Measurements from ENCODE around the gene GTF3C5.
"Not testable (repeated sequence)": the region's sequence is repeated elsewhere in the genome, so short reads cannot be mapped to it uniquely, and the experiment has no call there.

The GTF3C5 gene

GRCh38 chr9:133030317-133031129 lies at the start of gene GTF3C5:
Gene GTF3C5, plus strand, starts transcription at chr9:133030997. Its CDS starts 15 bp downstream, at chr9:133031012.
- peak; percentile 85 for DNase-seq

- DNase-seq: no peak
Observed at GRCh38 chr9:132982458-132982857, 48.3 kb upstream of the GTF3C5 start.

GRCh38 chr9:132983491-132984201 lies 47.2 kb upstream of the GTF3C5 start:
- no peak for DNase-seq

- DNase-seq: no peak
Observed at GRCh38 chr9:132984202-132985070, 46.4 kb upstream of the GTF3C5 start.

GRCh38 chr9:132985071-132985350 lies 45.8 kb upstream of the GTF3C5 start:
- DNase-seq: no peak

- DNase-seq: no peak
Observed at GRCh38 chr9:132985489-132985888, 45.3 kb upstream of the GTF3C5 start.

GRCh38 chr9:132986114-132986513 lies 44.7 kb upstream of the GTF3C5 start:
- DNase-seq: no peak

- DNase-seq: no peak
Observed at GRCh38 chr9:132986640-132987620, 43.9 kb upstream of the GTF3C5 start.

GRCh38 chr9:132988244-132989013 lies 42.4 kb upstream of the GTF3C5 start:
- no peak for DNase-seq

- no peak for DNase-seq
Observed at GRCh38 chr9:132989014-132989310, 41.8 kb upstream of the GTF3C5 start.

GRCh38 chr9:132989414-132989996 lies 41.3 kb upstream of the GTF3C5 start:
- DNase-seq: no peak

GRCh38 chr9:132989998-132990557 lies 40.7 kb upstream of the GTF3C5 start:
- not testable (repeated sequence) for DNase-seq

GRCh38 chr9:132990781-132991180 lies 40.0 kb upstream of the GTF3C5 start:
- no peak for DNase-seq

- DNase-seq: no peak
Observed at GRCh38 chr9:132991351-132992300, 39.2 kb upstream of the GTF3C5 start.

GRCh38 chr9:132993511-132993939 lies 37.3 kb upstream of the GTF3C5 start:
- DNase-seq: no peak

GRCh38 chr9:132994410-132995120 lies 36.2 kb upstream of the GTF3C5 start:
- DNase-seq: no peak

GRCh38 chr9:132995121-132995420 lies 35.7 kb upstream of the GTF3C5 start:
- DNase-seq: no peak

GRCh38 chr9:132995879-132996278 lies 34.9 kb upstream of the GTF3C5 start:
- DNase-seq: no peak

GRCh38 chr9:132996526-132996925 lies 34.3 kb upstream of the GTF3C5 start:
- no peak for DNase-seq

Data from activated CD4-positive, alpha-beta T cell treated with anti-CD3 and anti-CD28 coated beads for 1 hour (primary cell).